Breast epithelium (tissue), 3 donors: ENCODE measurements around the gene ABL1.

ENCODE experiments used
- CTCF ChIP-seq, 3 donors: fragments of 450-650 bp; IDR thresholded peaks; one replicate each; pipeline ENCODE4 v1.5.1; 2016 to 2017; ENCODE audit warnings: antibody characterized with exemption in 3 of 3, mild to moderate bottlenecking in 3 of 3, moderate library complexity in 3 of 3
- POLR2A ChIP-seq: fragments of 450-650 bp; IDR thresholded peaks from one replicate; pipeline ENCODE4 v1.6.1; 2016; ENCODE audit warnings: antibody characterized with exemption, mild to moderate bottlenecking, moderate library complexity
- POLR2AphosphoS5 ChIP-seq, 3 donors: sonication (generic); formaldehyde crosslinking; IDR thresholded peaks; one replicate each; pipeline ENCODE4 v1.6.1; 2017; ENCODE audit warnings: antibody characterized with exemption in 3 of 3

- no peak for TF ChIP-seq CTCF (IDR thresholded peaks at IDR 0.05)
- TF ChIP-seq POLR2A: no peak
- no peak for TF ChIP-seq POLR2AphosphoS5 (IDR thresholded peaks at IDR 0.05)
Measured at GRCh38 chr9:130842545-130842944, 7.5 kb downstream of the ABL1 start.
